ENCODE results near the gene ARPC1B.
"Not testable (repeated sequence)": the region's sequence is repeated elsewhere in the genome, so short reads cannot be mapped to it uniquely, and the experiment has no call there.

The ARPC1B gene

DNA sequence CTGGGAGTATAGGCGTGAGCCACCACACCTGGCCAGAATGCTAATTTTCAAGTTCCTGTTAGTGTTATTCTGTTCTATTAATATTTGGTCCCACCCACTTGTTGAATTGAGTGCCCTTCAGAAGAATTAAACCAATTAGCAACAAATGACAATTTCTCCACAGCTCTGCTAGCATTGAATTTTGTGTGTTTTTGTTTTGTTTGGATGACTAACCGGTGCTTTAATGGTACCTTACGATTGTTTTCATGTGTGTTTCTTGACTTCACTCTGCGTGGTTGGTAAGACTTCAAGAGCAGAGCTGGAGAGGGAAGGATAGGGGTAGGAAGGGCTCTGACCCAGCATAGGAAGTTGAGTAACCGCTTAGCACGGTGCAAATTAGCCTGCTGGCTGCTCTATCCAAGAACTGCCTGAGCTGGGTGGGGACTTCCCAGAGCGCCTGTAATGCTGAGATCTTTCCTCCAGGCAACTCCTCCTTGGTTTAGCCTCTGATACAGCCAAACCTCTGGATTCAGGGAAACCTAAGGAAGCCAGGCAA, 4.6 kb downstream of the ARPC1B start:
- peak overlapping the region; percentile 77 for H3K4me3 ChIP-seq (ENCODE audit: low read depth, low read length)
- TF ChIP-seq, protein P1, sequence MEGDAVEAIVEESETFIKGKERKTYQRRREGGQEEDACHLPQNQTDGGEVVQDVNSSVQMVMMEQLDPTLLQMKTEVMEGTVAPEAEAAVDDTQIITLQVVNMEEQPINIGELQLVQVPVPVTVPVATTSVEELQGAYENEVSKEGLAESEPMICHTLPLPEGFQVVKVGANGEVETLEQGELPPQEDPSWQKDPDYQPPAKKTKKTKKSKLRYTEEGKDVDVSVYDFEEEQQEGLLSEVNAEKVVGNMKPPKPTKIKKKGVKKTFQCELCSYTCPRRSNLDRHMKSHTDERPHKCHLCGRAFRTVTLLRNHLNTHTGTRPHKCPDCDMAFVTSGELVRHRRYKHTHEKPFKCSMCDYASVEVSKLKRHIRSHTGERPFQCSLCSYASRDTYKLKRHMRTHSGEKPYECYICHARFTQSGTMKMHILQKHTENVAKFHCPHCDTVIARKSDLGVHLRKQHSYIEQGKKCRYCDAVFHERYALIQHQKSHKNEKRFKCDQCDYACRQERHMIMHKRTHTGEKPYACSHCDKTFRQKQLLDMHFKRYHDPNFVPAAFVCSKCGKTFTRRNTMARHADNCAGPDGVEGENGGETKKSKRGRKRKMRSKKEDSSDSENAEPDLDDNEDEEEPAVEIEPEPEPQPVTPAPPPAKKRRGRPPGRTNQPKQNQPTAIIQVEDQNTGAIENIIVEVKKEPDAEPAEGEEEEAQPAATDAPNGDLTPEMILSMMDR (IDR thresholded peaks at IDR 0.05; ENCODE audit: insufficient read depth, low read depth, low read length, missing control alignments) = no peak
- DNase-seq (ENCODE audit: low read depth) = peak; percentile 82

DNA sequence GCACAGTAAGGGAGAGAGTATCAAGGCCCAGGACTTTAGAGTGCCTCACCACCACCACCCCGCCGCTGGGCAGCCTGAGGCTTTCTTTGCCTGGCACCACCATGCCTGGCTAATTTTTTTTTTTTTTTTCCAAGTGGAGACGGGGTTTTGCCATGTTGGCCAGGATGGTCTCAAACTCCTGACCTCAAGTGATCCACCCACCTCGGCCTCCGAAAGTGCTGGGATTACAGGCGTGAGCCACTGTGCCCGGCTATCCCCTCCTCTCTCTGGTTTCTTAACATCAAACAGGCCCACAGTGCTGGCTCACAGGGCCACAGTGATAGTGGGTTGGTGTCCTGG, 5.1 kb downstream of the ARPC1B start:
- not testable (repeated sequence) for DNase-seq (ENCODE audit: low read depth)

DNA sequence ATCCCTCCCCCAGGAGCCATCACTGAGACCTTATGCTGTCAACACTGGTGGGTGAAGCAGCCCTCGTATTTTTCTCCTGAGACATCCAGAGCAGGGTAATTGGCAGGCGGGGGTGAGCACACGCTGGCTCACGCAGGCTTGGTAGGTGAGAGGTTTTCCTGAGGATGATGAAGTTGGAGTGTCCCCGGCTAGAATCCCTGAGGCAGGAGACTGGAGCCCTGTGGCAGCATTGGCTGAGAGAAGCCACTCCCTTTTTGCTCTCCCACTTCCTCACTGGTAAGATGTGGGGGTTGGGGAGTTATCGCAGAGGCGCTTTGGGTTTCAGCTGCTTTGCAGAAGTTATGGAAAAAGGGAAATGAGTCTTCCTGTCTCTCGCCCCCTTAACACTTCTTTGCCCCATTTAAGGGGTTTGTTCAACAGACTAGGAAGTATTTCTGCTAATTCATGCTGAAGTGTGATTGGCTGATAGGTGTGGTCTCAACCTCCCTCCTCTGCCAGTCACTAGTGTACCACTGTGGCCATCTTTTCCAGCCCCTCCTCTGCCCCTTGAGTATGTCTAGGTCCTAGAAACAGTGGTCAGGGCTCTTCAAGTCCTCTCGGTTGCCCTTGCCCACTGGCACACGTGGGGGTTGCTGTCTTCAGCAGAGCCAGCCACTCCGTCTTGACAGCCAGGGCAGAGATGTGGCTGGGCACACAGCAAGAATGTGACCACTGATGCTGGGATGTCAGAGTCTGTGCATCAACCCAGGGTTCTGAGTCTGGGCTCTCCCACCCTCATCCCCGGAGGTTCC, 5.7 kb downstream of the ARPC1B start:
- TF ChIP-seq, protein P1 (IDR thresholded peaks at IDR 0.05; ENCODE audit: insufficient read depth, low read depth, low read length, missing control alignments) = no peak
- DNase-seq (ENCODE audit: low read depth) = peak; percentile 90
- H3K4me3 ChIP-seq (ENCODE audit: low read depth, low read length) = peak overlapping the region; percentile 77

More for the DNA sequence above, 5.1 kb downstream of the ARPC1B start:
- peak overlapping the region; percentile 77 for H3K4me3 ChIP-seq (ENCODE audit: low read depth, low read length)

DNA sequence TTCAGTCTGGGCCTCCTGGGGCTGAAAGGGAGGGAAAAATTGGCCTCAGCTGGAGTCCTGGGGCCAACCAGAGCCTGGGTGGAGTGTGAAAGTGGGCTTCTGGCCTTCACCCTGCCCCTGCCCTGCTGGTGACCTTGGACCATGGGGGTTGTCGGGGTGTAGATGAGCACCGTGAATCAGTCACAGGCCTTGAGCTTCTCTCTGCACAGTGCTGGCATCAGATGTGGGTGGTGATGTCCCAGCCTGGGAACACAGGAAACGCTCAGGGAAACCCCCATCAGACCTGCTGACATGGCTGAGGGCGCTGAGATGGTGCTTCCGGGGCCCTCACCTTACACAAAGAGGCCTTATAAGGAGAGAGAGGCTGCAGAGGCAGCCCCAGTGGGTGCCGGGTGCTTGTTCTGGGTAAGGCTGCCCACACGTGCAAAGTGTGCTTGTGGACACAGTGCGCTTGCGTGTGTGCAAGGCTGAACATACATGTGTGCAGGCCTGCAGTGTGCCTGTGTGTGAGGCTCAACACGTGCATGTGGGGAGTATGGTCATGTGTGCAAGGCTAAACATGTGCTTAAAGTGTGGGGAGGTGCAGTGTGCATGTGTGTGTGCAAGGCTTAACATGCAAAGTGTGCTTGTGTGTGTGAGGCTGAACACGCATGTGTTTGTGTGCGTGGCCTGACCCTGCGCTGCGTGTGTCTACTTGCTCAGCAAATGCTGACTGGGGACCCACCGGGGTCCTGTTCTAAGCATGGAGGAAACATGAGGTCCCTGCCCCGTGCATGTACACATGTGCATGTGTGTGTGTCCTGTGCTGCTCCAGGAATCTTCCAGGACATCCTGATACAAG, 6.5 kb downstream of the ARPC1B start:
- DNase-seq (ENCODE audit: low read depth) = peak; percentile 96
- TF ChIP-seq, protein P1 (IDR thresholded peaks at IDR 0.05; ENCODE audit: insufficient read depth, low read depth, low read length, missing control alignments) = no peak
- peak overlapping the region; percentile 77 for H3K4me3 ChIP-seq (ENCODE audit: low read depth, low read length)

DNA sequence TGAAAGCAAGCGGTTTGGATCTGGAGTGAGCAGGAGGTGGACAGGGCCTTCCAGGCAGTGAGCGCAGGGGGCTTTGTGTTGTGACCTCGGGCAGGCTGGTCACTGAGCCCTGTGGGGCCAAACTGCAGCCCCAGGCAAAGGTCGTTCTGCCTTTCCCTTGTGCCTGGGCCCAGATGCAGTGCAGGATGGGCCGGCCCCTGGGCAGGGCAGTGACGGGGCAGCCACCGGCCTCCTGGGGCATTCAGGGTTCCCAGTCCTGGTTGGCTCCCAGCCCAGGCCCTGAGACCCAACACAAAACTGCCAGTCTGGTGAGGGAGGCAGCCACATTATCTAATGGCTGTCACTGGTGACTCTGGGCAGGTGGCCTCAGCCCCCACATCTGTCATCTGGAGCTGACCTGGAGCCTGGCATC, 7.1 kb downstream of the ARPC1B start:
- DNase-seq (ENCODE audit: low read depth) = no peak
- TF ChIP-seq, protein P1 (IDR thresholded peaks at IDR 0.05; ENCODE audit: insufficient read depth, low read depth, low read length, missing control alignments) = no peak
- peak overlapping the region; percentile 77 for H3K4me3 ChIP-seq (ENCODE audit: low read depth, low read length)

DNA sequence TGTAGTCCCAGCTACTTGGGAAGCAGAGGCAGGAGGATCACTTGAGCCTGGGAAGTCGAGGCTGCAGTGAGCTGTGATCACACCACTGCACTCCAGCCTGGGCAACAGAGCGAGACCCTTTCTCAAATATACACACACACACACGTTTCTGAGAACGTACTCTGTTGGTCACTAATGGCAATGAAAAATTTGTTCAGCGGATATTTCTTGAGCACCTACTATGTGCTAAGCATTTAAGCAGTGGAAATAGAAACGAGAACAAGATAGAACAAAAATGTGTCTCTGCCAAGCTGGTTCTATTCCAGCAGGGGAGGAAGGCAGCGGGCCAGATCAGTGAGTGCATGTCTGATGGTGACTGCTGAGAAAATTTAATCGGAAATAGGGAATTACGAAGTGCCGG, 8.7 kb downstream of the ARPC1B start:
- no peak overlapping the region for H3K4me3 ChIP-seq (ENCODE audit: low read depth, low read length)
- no peak for DNase-seq (ENCODE audit: low read depth)
- TF ChIP-seq, protein P1 (IDR thresholded peaks at IDR 0.05; ENCODE audit: insufficient read depth, low read depth, low read length, missing control alignments) = no peak

DNA sequence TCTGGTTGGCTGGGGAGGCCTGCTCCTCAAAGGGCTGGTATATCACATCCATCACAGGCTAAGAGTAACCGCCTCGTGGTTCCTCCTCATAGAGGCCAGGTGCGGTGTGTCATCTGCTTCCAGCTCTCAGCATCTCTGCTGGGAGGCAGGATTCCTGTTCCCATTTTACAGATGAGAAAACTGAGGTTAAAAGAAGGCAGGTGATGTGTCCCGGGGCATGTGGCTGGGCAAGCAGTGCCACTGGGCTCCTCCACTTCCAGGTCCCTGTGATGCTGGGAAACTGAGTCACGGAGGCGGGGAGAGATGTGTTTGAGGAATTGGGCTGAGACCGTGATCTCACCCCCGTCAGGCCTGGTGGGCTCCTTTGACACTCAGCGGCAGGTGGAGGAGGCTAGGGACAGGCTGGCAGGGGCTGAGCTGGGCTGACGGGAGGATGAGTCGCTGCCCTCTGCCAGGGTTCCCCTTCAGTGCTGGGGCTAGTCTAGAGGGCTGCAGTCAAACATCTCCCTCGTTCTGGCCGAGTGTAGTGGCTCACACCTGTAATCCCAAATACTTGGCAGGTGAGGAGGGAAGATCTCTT, 9.4 kb downstream of the ARPC1B start:
- TF ChIP-seq, protein P1 (IDR thresholded peaks at IDR 0.05; ENCODE audit: insufficient read depth, low read depth, low read length, missing control alignments) = no peak
- no peak overlapping the region for H3K4me3 ChIP-seq (ENCODE audit: low read depth, low read length)
- DNase-seq (ENCODE audit: low read depth) = no peak

Measured in GM12865 (cell line).